H1 (cell line): Measurements from ENCODE around the gene TNFRSF8. TPM values are rescaled to one million over a fixed set of nuclear protein-coding genes. Genes with fewer than 3 reads are reported as not detected.

Source experiments
- CTCF ChIA-PET: fragments of 300-600 bp; sonication (Branson Sonifier 250); formaldehyde crosslinking; loops from one replicate; lab custom pipeline; 2021; ENCODE audit not compliant: partially characterized antibody; lab: Charles Lee
- POLR2A ChIA-PET: fragments of 300-600 bp; sonication (Branson Sonifier 250); formaldehyde crosslinking; loops from one replicate; lab custom pipeline; 2021; ENCODE audit warnings: inconsistent platforms; ENCODE audit not compliant: partially characterized antibody; lab: Charles Lee
- DNase-seq, 2 experiments: peaks; one replicate each; pipeline versions ENCODE4 v3.0.0 to v3.0.0-alpha.2; 2010 to 2022; ENCODE audit warnings: low spot score in 2 of 2, low read depth in 1 of 2, mixed read lengths in 1 of 2
- FAIRE-seq: peaks from 2 replicates; lab custom pipeline; 2011; peaks lifted over from hg19 to GRCh38; lab: Jason Lieb, UNC
- H2AFZ ChIP-seq: 2 replicates; pipeline ENCODE4 v1.8.1; 2012; ENCODE audit warnings: low read length, inconsistent platforms
- H2AK5ac ChIP-seq: 2 replicates; pipeline ENCODE4 v1.6.1; 2013; ENCODE audit warnings: low read depth, low read length
- H2BK120ac ChIP-seq: replicated peaks from 2 replicates; pipeline ENCODE3; 2013; ENCODE audit warnings: low read depth, low read length, inconsistent platforms
- H2BK12ac ChIP-seq: 2 replicates; pipeline ENCODE4 v1.6.1; 2013; ENCODE audit warnings: low read depth, low read length
- H2BK15ac ChIP-seq: 2 replicates; pipeline ENCODE4 v1.6.1; 2013; ENCODE audit warnings: low read length
- H2BK20ac ChIP-seq: 2 replicates; pipeline ENCODE4 v1.6.1; 2013; ENCODE audit warnings: low read length
- H2BK5ac ChIP-seq: 2 replicates; pipeline ENCODE4 v1.6.1; 2013; ENCODE audit warnings: low read depth, low read length
- H3K14ac ChIP-seq: 2 replicates; pipeline ENCODE4 v1.6.1; 2013; ENCODE audit warnings: inconsistent platforms; ENCODE audit not compliant: insufficient read length
- H3K18ac ChIP-seq: 2 replicates; pipeline ENCODE4 v1.6.1; 2013; ENCODE audit warnings: low read length; ENCODE audit errors: extremely low read depth
- H3K23ac ChIP-seq: 2 replicates; pipeline ENCODE4 v1.6.1; 2013; ENCODE audit warnings: inconsistent platforms; ENCODE audit not compliant: insufficient read length
- H3K23me2 ChIP-seq: 2 replicates; pipeline ENCODE4 v1.6.1; 2013; ENCODE audit warnings: low read depth, low read length
- H3K27ac ChIP-seq: 2 replicates; pipeline ENCODE4 v1.6.1; 2011; ENCODE audit warnings: low read depth, low read length, inconsistent platforms
- H3K27me3 ChIP-seq, 4 experiments: replicated peaks in 1 of 4; 1 replicate in 1 of 4; 2 replicates in 3 of 4; pipeline versions ENCODE4 v1.6.1 to v1.8.1; 2011 to 2013; ENCODE audit warnings: low read length in 3 of 4, mild to moderate bottlenecking in 3 of 4, inconsistent platforms in 2 of 4, mixed read lengths in 2 of 4, moderate library complexity in 1 of 4; ENCODE audit not compliant: control insufficient read depth in 3 of 4, insufficient read depth in 3 of 4; ENCODE audit errors: extremely low read depth in 1 of 4
- H3K36me3 ChIP-seq, 4 experiments: 2 replicates each; pipeline versions ENCODE4 v1.6.1 to v1.8.1; 2011 to 2013; ENCODE audit warnings: mild to moderate bottlenecking in 4 of 4, low read length in 3 of 4, moderate library complexity in 2 of 4, control low read depth in 1 of 4, inconsistent platforms in 1 of 4; ENCODE audit not compliant: insufficient read depth in 4 of 4, control insufficient read depth in 2 of 4
- H3K4ac ChIP-seq: replicated peaks from 2 replicates; pipeline ENCODE3; 2013; ENCODE audit warnings: low read length, low read depth, mixed read lengths, inconsistent platforms; ENCODE audit not compliant: insufficient read length
- H3K4me1 ChIP-seq, 4 experiments: replicated peaks in 1 of 4; 1 replicate in 1 of 4; 2 replicates in 3 of 4; pipeline versions ENCODE4 v1.6.1 to v1.8.1; 2011 to 2013; ENCODE audit warnings: low read length in 3 of 4, inconsistent platforms in 2 of 4, mixed read lengths in 1 of 4; ENCODE audit not compliant: insufficient read depth in 4 of 4, control insufficient read depth in 3 of 4
- H3K4me2 ChIP-seq, 2 experiments: 2 replicates each; pipeline versions ENCODE4 v1.6.1 to v1.8.1; 2011 to 2013; ENCODE audit warnings: low read depth in 2 of 2, low read length in 2 of 2, control low read depth in 1 of 2, inconsistent platforms in 1 of 2, mild to moderate bottlenecking in 1 of 2; ENCODE audit not compliant: insufficient read depth in 1 of 2
- H3K4me3 ChIP-seq, 4 experiments: fragments of 200-600, 300-600 bp in 1 of 4; sonication (generic), shearing (Covaris generic), sonication (Bioruptor Twin) in 1 of 4; 2 replicates each; pipeline versions ENCODE4 v1.5.1 to v1.8.1; 2011 to 2016; ENCODE audit warnings: low read length in 4 of 4, low read depth in 3 of 4, control low read depth in 2 of 4, inconsistent platforms in 2 of 4, mild to moderate bottlenecking in 2 of 4, mixed read lengths in 1 of 4, moderate library complexity in 1 of 4; ENCODE audit not compliant: insufficient read depth in 2 of 4; ENCODE audit errors: extremely low read depth in 1 of 4
- H3K56ac ChIP-seq: replicated peaks from 2 replicates; pipeline ENCODE3; 2013; ENCODE audit warnings: low read depth, mild to moderate bottlenecking, mixed read lengths, low read length, inconsistent platforms; ENCODE audit not compliant: insufficient read length
- H3K79me1 ChIP-seq: 2 replicates; pipeline ENCODE4 v1.6.1; 2013; ENCODE audit warnings: low read depth, low read length, control low read depth
- H3K79me2 ChIP-seq, 2 experiments: 2 replicates each; pipeline versions ENCODE4 v1.6.1 to v1.8.1; 2012 to 2013; ENCODE audit warnings: low read length in 2 of 2, mild to moderate bottlenecking in 2 of 2, inconsistent platforms in 1 of 2; ENCODE audit not compliant: insufficient read depth in 2 of 2, control insufficient read depth in 1 of 2
- H3K9ac ChIP-seq, 4 experiments: replicated peaks in 1 of 4; 1 replicate in 1 of 4; 2 replicates in 3 of 4; pipeline versions ENCODE4 v1.6.1 to v1.8.1; 2011 to 2013; ENCODE audit warnings: low read depth in 3 of 4, low read length in 3 of 4, control low read depth in 2 of 4, mild to moderate bottlenecking in 2 of 4, moderate library complexity in 2 of 4, inconsistent platforms in 1 of 4; ENCODE audit errors: extremely low read depth in 1 of 4
- H3K9me3 ChIP-seq, 2 experiments: 2 replicates each; pipeline versions ENCODE4 v1.6.1 to v1.8.1; 2012 to 2013; ENCODE audit warnings: mild to moderate bottlenecking in 2 of 2, moderate library complexity in 2 of 2, control low read depth in 1 of 2, inconsistent platforms in 1 of 2, low read depth in 1 of 2, low read length in 1 of 2, mixed read lengths in 1 of 2; ENCODE audit not compliant: insufficient read depth in 2 of 2
- H4K20me1 ChIP-seq, 2 experiments: replicated peaks in 1 of 2; 2 replicates each; pipeline versions ENCODE3 to v1.8.1; 2011 to 2013; ENCODE audit warnings: inconsistent platforms in 2 of 2, low read length in 2 of 2, mild to moderate bottlenecking in 1 of 2; ENCODE audit not compliant: insufficient read depth in 2 of 2, control insufficient read depth in 1 of 2
- H4K5ac ChIP-seq: 2 replicates; pipeline ENCODE4 v1.6.1; 2013; ENCODE audit warnings: low read length, low read depth, mixed read lengths, inconsistent platforms; ENCODE audit not compliant: insufficient read length
- H4K8ac ChIP-seq: 2 replicates; pipeline ENCODE4 v1.8.0; 2013; ENCODE audit warnings: mild to moderate bottlenecking, moderate library complexity, low read length, inconsistent platforms; ENCODE audit not compliant: insufficient read depth; ENCODE audit errors: extremely low read depth
- H4K91ac ChIP-seq: replicated peaks from 2 replicates; pipeline ENCODE3; 2013; ENCODE audit warnings: low read length, mixed read lengths, inconsistent platforms; ENCODE audit not compliant: insufficient read length
- ATF2 ChIP-seq: IDR thresholded peaks from 2 replicates; pipeline ENCODE4 v1.6.1; 2012; ENCODE audit warnings: low read length, inconsistent platforms
- BRCA1 ChIP-seq: IDR thresholded peaks from 2 replicates; pipeline ENCODE4 v1.6.1; 2012; ENCODE audit warnings: low read depth, low read length, improper control_type of control experiment
- CEBPB ChIP-seq: IDR thresholded peaks from 2 replicates; pipeline ENCODE4 v1.6.1; 2012; ENCODE audit warnings: low read depth, low read length
- EGR1 ChIP-seq: IDR thresholded peaks from 2 replicates; pipeline ENCODE4 v1.6.1; 2011; ENCODE audit warnings: low read depth, low read length, borderline replicate concordance
- JUND ChIP-seq: IDR thresholded peaks from 2 replicates; pipeline ENCODE4 v1.6.1; 2011; ENCODE audit warnings: mild to moderate bottlenecking, improper control_type of control experiment, low read length
- KDM1A ChIP-seq: fragments of 200-600, 300-600 bp; sonication (generic); IDR thresholded peaks from 2 replicates; pipeline ENCODE4 v1.7.1; 2016; ENCODE audit warnings: mild to moderate bottlenecking, low read length, borderline replicate concordance
- SUZ12 ChIP-seq: fragments of 200-600 bp; sonication (generic); IDR thresholded peaks from 2 replicates; pipeline ENCODE4 v1.6.1; 2012; ENCODE audit warnings: mild to moderate bottlenecking, inconsistent platforms, low read length, moderate library complexity, mixed read lengths
- TAF1 ChIP-seq: IDR thresholded peaks from 2 replicates; pipeline ENCODE4 v1.6.1; 2011; ENCODE audit warnings: mild to moderate bottlenecking, low read depth, low read length
- YY1 ChIP-seq: IDR thresholded peaks from 2 replicates; pipeline ENCODE4 v1.6.1; 2011; ENCODE audit warnings: low read depth, mild to moderate bottlenecking, low read length
- ZNF274 ChIP-seq: IDR thresholded peaks from 2 replicates; pipeline ENCODE4 v1.7.0; 2012; ENCODE audit warnings: low read length, borderline replicate concordance; ENCODE audit errors: extremely low read depth
- WGBS, 2 experiments: shearing (Covaris generic) in 1 of 2; methylation state at CpG; one replicate each; pipeline versions ENCODE4 v1.1.6 to v1.1.7; 2013 to 2015; ENCODE audit warnings: low lambda C conversion rate in 2 of 2, mixed read lengths in 2 of 2, inconsistent platforms in 1 of 2, low coverage in 1 of 2, missing lambda C conversion rate in 1 of 2; ENCODE audit not compliant: insufficient replicate concordance in 2 of 2, insufficient coverage in 1 of 2, insufficient read length in 1 of 2; ENCODE audit errors: extremely low coverage in 1 of 2, missing lambda C conversion rate in 1 of 2; 5-methylcytosine and 5-hydroxymethylcytosine counted together
- polyA plus RNA-seq, 7 experiments: library from polyadenylated mRNA; depleted of rRNA in 3 of 7; stranded (reverse) in 5 of 7; unstranded in 2 of 7; fragments of >200 nt in 5 of 7; fragments of 200-250 nt in 2 of 7; gene quantifications; 1 replicate in 5 of 7; 2 replicates in 1 of 7; 4 replicates in 1 of 7; pipeline versions ENCODE4 v1.2.1 to v1.2.3, GENCODE V29; 2011 to 2013; ENCODE audit warnings: missing spikeins in 2 of 7, mixed read lengths in 2 of 7
- total RNA-seq: library from RNA; stranded (reverse); fragmentation: NEBNext Ultra II Directional; extraction: Animal tissue kit (Norgen Biotek cat#: 25700); gene quantifications from 2 replicates; pipeline ENCODE4 v1.2.1, GENCODE V29; 2021
- TF ChIP-seq, protein P1 (sequence below), 3 experiments: IDR thresholded peaks; 1 replicate in 2 of 3; 2 replicates in 1 of 3; pipeline versions ENCODE4 v1.5.1 to v1.6.1; 2011; ENCODE audit warnings: low read length in 3 of 3, mild to moderate bottlenecking in 3 of 3, inconsistent platforms in 2 of 3, low read depth in 1 of 3, moderate library complexity in 1 of 3; ENCODE audit not compliant: insufficient read depth in 1 of 3; ENCODE audit errors: control extremely low read depth in 1 of 3

Gene TNFRSF8
- total and polyA plus RNA-seq, 2 of the 8 experiments (the other 6 are each of a cell fraction or from before 2014, with no cell fraction given), result 23.2 to 32.7 TPM

DNA sequence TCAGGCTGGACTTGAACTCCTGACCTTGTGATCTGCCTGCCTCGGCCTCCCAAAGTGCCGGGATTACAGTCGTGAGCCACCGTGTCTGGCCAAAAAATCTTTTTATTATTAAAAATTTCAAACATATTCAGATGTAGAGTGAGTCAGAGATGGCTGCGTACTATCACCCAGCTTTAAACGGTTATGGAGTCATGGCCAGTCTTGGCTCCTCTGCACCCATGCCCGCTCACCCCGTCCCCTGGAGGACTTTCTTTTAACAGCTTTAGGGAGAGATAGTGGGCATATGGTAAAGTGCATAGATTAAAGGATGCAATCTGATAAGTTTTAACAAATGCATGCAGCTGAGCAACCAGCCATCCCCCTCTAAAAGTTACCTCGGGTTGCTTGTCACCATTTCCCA, 51.8 kb downstream of the TNFRSF8 start:
- no peak overlapping the region for H3K4me3 ChIP-seq
- no peak overlapping the region for H3K4ac ChIP-seq
- no peaks in the 10 kb centered on the region for H3K9me3 ChIP-seq
- no peaks in the 10 kb centered on the region for H3K79me1 ChIP-seq
- no peak overlapping the region for H2AK5ac ChIP-seq
- H3K4me1 ChIP-seq, result no peaks in the 10 kb centered on the region
- no peak overlapping the region for H4K8ac ChIP-seq
- no peak overlapping the region for H3K56ac ChIP-seq
- H3K14ac ChIP-seq, result no peak overlapping the region
- H3K4me2 ChIP-seq, result no peak overlapping the region
- no peak overlapping the region for H2BK5ac ChIP-seq
- no peaks in the 10 kb centered on the region for H3K23me2 ChIP-seq
- H2BK20ac ChIP-seq, result no peak overlapping the region
- no peak for DNase-seq
- H3K36me3 ChIP-seq, result peaks cover 2 to 16% (median 9%) of the 10 kb centered on the region in 4 experiments; a peak in 6 of 8 replicates
- no peak overlapping the region for H2BK12ac ChIP-seq
- H3K18ac ChIP-seq, result no peak overlapping the region
- no peaks in the 10 kb centered on the region for H4K20me1 ChIP-seq
- CTCF ChIA-PET, result interaction anchor here (0.6 to 7.3 kb wide), 3 partner anchors 9 to 94 kb away, joined by 3 to 61 read pairs (median 6); partner anchors contain the start of gene TNFRSF8
- 85% methylated on average over 9 of the region's 9 CpGs; no CpG with 5 or more reads in 1 of the 2 experiments for WGBS, 2 experiments
- no peak for FAIRE-seq
- H2BK120ac ChIP-seq, result no peak overlapping the region
- no peak overlapping the region for H4K91ac ChIP-seq
- H3K9ac ChIP-seq, result no peak overlapping the region
- H4K5ac ChIP-seq, result no peak overlapping the region
- no peak overlapping the region for H3K27ac ChIP-seq
- POLR2A ChIA-PET, result no interaction called here
- no peak overlapping the region for H3K23ac ChIP-seq
- no peak overlapping the region for H2BK15ac ChIP-seq
- no peak overlapping the region for H2AFZ ChIP-seq
- H3K27me3 ChIP-seq, result no peaks in the 10 kb centered on the region
- H3K79me2 ChIP-seq, result no peaks in the 10 kb centered on the region
- TF ChIP-seq, protein P1, sequence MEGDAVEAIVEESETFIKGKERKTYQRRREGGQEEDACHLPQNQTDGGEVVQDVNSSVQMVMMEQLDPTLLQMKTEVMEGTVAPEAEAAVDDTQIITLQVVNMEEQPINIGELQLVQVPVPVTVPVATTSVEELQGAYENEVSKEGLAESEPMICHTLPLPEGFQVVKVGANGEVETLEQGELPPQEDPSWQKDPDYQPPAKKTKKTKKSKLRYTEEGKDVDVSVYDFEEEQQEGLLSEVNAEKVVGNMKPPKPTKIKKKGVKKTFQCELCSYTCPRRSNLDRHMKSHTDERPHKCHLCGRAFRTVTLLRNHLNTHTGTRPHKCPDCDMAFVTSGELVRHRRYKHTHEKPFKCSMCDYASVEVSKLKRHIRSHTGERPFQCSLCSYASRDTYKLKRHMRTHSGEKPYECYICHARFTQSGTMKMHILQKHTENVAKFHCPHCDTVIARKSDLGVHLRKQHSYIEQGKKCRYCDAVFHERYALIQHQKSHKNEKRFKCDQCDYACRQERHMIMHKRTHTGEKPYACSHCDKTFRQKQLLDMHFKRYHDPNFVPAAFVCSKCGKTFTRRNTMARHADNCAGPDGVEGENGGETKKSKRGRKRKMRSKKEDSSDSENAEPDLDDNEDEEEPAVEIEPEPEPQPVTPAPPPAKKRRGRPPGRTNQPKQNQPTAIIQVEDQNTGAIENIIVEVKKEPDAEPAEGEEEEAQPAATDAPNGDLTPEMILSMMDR (IDR thresholded peaks at IDR 0.05; ENCODE audit: control extremely low read depth in 1 of 3, insufficient read depth in 1 of 3, low read depth in 1 of 3, low read length in 3 of 3), result no peak
- TF ChIP-seq ZNF274, result no peak
- TF ChIP-seq EGR1, result no peak
- TF ChIP-seq BRCA1, result no peak
- no peak for TF ChIP-seq SUZ12
- no peak for TF ChIP-seq CEBPB
- no peak for TF ChIP-seq KDM1A
- TF ChIP-seq JUND, result no peak
- TF ChIP-seq TAF1, result no peak
- no peak for TF ChIP-seq YY1
- no peak for TF ChIP-seq ATF2
